Ishikawa (cell line): Measurements from ENCODE around the gene ARMC9.

Experiments
- CEBPB ChIP-seq: IDR thresholded peaks from 2 replicates; pipeline ENCODE4 v1.6.1; 2012
- CREB1 ChIP-seq: IDR thresholded peaks from 2 replicates; pipeline ENCODE4 v1.6.1; 2012; ENCODE audit warnings: low read depth
- EGR1 ChIP-seq: IDR thresholded peaks from 2 replicates; pipeline ENCODE4 v1.6.1; 2012
- EP300 ChIP-seq: IDR thresholded peaks from 2 replicates; pipeline ENCODE4 v1.6.1; 2012; ENCODE audit warnings: borderline replicate concordance
- FOXM1 ChIP-seq: IDR thresholded peaks from 2 replicates; pipeline ENCODE4 v1.6.1; 2012; ENCODE audit warnings: low read depth, borderline replicate concordance
- NFIC ChIP-seq: IDR thresholded peaks from 2 replicates; pipeline ENCODE4 v1.6.1; 2012
- RAD21 ChIP-seq: IDR thresholded peaks from 2 replicates; pipeline ENCODE4 v1.6.1; 2012; ENCODE audit warnings: low read depth
- TAF1 ChIP-seq: IDR thresholded peaks from 2 replicates; pipeline ENCODE4 v1.6.1; 2012; ENCODE audit warnings: low read depth, mild to moderate bottlenecking
- TCF12 ChIP-seq: IDR thresholded peaks from 2 replicates; pipeline ENCODE4 v1.6.1; 2012; ENCODE audit warnings: low read depth
- TEAD4 ChIP-seq: IDR thresholded peaks from 2 replicates; pipeline ENCODE4 v1.6.1; 2012
- YY1 ChIP-seq: IDR thresholded peaks from 2 replicates; pipeline ENCODE4 v1.6.1; 2012; ENCODE audit warnings: low read depth
- ZBTB7A ChIP-seq: IDR thresholded peaks from 2 replicates; pipeline ENCODE4 v1.6.1; 2012; ENCODE audit warnings: low read depth
- TF ChIP-seq, protein P1 (sequence below): IDR thresholded peaks from 2 replicates; pipeline ENCODE4 v1.6.1; 2012; ENCODE audit warnings: low read depth, mild to moderate bottlenecking
- TF ChIP-seq, protein P2 (sequence below): IDR thresholded peaks from 2 replicates; pipeline ENCODE4 v1.6.1; 2012
- TF ChIP-seq, protein P3 (sequence below): IDR thresholded peaks from 2 replicates; pipeline ENCODE4 v1.6.1; 2012

Gene ARMC9

DNA sequence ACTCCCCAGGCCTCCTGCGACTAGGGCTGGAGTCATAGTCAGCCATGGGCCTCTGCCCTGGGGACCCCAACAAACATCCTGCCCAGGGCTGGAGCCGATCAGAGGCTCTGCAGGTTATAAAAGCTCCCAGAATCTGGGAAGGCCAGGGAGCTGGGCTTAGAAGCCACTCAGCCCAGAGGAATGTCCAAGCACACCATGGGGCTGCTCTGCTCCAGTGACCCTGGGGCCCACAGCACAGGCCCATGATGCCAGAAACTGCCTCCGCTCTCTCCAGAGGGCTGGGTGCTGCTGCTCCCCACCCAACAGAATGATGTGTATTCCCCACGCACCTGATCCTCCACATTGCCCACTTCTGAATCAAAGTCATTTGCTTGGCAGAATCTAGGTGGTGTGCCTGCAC, 88.5 kb downstream of the ARMC9 start:
- TF ChIP-seq EP300 = no peak
- TF ChIP-seq FOXM1 = no peak
- no peak for TF ChIP-seq YY1
- no peak for TF ChIP-seq ZBTB7A

DNA sequence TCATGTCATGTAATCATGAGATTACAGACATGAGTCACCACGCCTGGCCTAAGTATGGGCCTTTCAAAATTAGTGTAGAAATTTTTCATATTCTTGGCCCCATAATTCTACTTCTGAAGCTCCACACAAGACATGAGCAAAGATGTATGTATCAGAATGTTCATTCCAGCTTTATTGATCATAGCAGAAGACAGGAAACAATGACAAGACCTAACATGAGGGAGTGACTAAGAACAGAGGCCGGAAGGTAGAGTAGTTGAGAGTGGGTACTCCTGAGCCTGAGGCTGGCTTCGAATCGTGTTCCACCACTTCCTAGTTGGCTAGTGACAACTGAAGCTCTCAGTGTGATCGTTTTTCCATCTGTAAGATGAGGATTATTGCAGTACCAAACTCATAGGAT, 89.3 kb downstream of the ARMC9 start:
- TF ChIP-seq TEAD4 = no peak
- TF ChIP-seq, protein P1, sequence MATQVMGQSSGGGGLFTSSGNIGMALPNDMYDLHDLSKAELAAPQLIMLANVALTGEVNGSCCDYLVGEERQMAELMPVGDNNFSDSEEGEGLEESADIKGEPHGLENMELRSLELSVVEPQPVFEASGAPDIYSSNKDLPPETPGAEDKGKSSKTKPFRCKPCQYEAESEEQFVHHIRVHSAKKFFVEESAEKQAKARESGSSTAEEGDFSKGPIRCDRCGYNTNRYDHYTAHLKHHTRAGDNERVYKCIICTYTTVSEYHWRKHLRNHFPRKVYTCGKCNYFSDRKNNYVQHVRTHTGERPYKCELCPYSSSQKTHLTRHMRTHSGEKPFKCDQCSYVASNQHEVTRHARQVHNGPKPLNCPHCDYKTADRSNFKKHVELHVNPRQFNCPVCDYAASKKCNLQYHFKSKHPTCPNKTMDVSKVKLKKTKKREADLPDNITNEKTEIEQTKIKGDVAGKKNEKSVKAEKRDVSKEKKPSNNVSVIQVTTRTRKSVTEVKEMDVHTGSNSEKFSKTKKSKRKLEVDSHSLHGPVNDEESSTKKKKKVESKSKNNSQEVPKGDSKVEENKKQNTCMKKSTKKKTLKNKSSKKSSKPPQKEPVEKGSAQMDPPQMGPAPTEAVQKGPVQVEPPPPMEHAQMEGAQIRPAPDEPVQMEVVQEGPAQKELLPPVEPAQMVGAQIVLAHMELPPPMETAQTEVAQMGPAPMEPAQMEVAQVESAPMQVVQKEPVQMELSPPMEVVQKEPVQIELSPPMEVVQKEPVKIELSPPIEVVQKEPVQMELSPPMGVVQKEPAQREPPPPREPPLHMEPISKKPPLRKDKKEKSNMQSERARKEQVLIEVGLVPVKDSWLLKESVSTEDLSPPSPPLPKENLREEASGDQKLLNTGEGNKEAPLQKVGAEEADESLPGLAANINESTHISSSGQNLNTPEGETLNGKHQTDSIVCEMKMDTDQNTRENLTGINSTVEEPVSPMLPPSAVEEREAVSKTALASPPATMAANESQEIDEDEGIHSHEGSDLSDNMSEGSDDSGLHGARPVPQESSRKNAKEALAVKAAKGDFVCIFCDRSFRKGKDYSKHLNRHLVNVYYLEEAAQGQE = no peak

DNA sequence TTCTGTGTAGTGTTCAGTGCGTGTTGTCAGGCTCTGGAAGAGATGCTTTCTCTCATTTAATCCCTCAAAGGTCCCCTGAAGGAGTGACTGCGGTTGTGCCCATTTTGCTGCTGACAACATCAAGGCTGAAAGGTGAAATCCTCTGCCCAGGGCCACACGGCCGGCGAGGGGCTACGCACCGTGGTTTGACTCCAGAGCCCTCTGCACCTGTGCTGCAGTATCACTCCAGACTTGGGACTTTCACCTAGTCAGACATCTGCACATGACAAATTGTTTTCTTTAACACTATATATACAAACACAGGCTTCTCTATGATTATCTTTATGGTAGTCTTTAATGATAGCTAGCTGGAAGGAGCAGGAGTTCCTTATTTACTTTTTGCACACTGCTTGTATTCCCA, 90.2 kb downstream of the ARMC9 start:
- TF ChIP-seq TCF12 (no peak), ZBTB7A (no peak)

DNA sequence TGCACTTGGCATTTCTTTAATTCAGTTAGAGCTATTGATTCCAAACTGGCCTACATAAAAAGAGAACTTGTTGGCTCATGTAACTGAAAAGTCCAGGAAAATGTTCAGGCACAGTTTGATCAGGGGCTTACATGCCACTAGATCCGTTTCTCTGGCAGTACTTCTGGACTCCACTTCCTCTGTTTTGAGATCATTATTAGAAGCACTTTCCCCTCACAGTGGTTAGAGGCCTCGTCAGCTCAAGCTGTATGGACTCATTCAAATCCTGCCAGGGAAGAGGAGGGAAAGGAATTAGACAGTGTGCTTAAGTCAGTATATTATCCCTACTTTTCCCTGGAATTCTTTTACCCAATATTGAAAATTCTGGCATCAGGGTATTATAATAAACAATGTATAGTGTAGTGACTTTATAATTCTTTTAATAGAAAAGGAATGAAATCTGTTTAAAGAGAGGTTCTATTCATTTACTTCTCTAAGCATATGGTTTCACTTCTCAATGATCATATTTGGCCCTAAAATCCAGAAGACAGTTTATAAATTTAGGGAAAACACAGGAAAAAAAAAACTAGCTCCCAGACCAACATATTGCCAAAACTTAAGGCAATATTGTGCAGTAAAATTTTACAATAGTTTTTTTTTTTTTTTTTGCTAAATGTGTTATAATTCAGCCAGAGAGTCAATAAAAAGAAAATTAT, 92.0 kb downstream of the ARMC9 start:
- no peak for TF ChIP-seq TAF1
- no peak for TF ChIP-seq ZBTB7A
- TF ChIP-seq TEAD4 = no peak
- TF ChIP-seq, protein P2, sequence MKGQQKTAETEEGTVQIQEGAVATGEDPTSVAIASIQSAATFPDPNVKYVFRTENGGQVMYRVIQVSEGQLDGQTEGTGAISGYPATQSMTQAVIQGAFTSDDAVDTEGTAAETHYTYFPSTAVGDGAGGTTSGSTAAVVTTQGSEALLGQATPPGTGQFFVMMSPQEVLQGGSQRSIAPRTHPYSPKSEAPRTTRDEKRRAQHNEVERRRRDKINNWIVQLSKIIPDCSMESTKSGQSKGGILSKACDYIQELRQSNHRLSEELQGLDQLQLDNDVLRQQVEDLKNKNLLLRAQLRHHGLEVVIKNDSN = no peak
- TF ChIP-seq FOXM1 = no peak
- no peak for TF ChIP-seq YY1
- no peak for TF ChIP-seq TCF12
- TF ChIP-seq RAD21 = no peak
- no peak for TF ChIP-seq EGR1
- TF ChIP-seq CREB1 = no peak
- no peak for TF ChIP-seq EP300
- TF ChIP-seq, protein P1 = no peak
- no peak for TF ChIP-seq NFIC
- TF ChIP-seq CEBPB = no peak

DNA sequence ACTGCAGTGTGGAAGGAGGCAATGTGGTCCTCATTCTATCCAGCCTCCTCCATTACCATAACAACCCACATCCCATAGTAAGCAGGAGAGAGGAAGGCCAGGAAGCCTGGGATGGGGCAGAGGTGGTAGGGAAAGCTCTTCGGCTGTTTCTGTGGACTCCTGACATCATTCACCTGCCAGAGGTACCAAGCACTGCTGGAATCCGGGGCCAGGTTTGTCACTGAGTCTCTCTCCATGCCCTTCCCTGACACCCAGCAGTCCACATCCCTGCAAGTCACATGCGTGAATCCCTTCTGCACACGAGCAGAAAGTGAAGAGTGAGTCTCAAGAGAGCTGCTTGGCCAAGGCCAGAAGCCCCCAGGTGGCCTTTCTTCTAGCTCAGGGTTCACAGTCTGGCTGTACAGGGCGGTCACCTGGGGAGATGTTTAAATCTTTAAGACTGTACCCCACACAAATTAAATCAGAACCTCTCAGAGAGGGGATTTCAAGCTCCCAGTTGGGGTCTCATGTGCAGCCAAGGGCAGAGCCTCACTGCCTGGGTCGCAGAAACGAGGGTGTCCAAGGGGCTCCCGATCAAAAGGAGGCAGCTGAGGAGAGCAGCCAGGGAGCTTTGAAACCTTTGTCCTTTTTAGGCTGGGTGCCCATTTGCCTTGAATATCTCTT, 94.2 kb downstream of the ARMC9 start:
- no peak for TF ChIP-seq EGR1
- TF ChIP-seq NFIC = no peak
- TF ChIP-seq, protein P1 = no peak
- TF ChIP-seq, protein P3, sequence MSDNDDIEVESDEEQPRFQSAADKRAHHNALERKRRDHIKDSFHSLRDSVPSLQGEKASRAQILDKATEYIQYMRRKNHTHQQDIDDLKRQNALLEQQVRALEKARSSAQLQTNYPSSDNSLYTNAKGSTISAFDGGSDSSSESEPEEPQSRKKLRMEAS = no peak
- no peak for TF ChIP-seq EP300
- no peak for TF ChIP-seq CEBPB
- no peak for TF ChIP-seq CREB1
- no peak for TF ChIP-seq RAD21
- no peak for TF ChIP-seq TCF12
- TF ChIP-seq TAF1 = no peak
- TF ChIP-seq FOXM1 = no peak
- TF ChIP-seq YY1 = no peak

DNA sequence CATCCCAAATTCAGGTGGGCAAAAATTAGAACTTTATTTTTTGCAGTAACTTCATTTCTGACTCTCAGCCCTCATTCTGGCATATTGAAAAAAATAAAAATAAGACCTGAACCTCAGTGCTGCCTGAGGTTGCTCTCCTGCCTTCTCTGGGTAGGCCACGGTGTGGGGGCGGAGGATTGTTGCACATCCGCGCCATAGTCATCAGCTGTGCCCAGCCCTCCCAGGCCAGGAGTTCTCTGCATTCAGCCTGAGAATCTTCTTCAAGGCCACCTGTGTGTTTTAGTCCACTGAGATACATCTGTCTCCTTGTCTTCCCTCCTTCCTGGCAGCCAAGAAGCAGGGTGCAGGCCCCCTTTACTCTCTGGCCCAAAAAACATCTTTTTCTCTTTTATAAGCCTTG, 94.7 kb downstream of the ARMC9 start:
- TF ChIP-seq TCF12 = no peak
- no peak for TF ChIP-seq ZBTB7A
- no peak for TF ChIP-seq RAD21
- TF ChIP-seq, protein P2 = no peak
- TF ChIP-seq TEAD4 = no peak
- TF ChIP-seq NFIC = no peak
- TF ChIP-seq CEBPB = no peak
- TF ChIP-seq EGR1 = no peak
- no peak for TF ChIP-seq TAF1
- TF ChIP-seq, protein P1 = no peak
- no peak for TF ChIP-seq CREB1
- no peak for TF ChIP-seq YY1
- TF ChIP-seq, protein P3 = no peak
- TF ChIP-seq EP300 = no peak
- no peak for TF ChIP-seq FOXM1
